ENCODE measurements around the gene KANSL1L. TPM values are rescaled to one million over a fixed set of nuclear protein-coding genes. Genes with fewer than 3 reads are reported as not detected.

KANSL1L gene
- total and polyA plus RNA-seq, 9 of the 15 experiments (the other 6 are each of a cell fraction or from before 2014, with no cell fraction given): 1.3 to 6.7 (median 2.4) TPM

DNA sequence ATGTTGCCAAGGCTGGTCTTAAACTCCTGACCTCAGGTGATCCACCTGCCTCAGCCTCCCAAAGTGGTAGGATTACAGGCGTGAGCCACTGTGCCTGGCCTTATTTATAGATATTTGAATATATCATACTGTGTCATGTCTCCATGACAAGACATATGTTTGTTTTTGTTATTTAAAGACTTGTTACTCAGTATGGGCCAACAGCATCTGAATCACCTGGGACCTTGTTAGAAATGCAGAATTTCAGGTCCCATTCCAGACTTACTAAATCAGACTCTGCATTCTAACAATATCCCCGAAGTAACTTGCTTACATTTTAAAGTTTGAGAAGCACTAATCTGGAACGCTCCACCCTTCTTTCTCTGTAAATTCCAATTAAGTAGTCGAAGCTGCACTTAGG is 135.5 kb downstream of the KANSL1L start:
- no peak for ATAC-seq
- in situ Hi-C loops (cut with MboI) (no loop called here), intact Hi-C loops (cut with micrococcal nuclease) (no loop called here)
- H3K4me3 ChIP-seq: no peak overlapping the region
- no peak for FAIRE-seq
- POLR2A ChIA-PET: no interaction called here
- no peak overlapping the region for H3K27ac ChIP-seq (ENCODE audit: extremely low read depth, low read depth, low read length)
- H2AFZ ChIP-seq (ENCODE audit: low read depth, low read length): no peak overlapping the region
- CTCF ChIA-PET (ENCODE audit: low intra/inter-chr PET ratio): no interaction called here
- H3K79me2 ChIP-seq (ENCODE audit: control insufficient read depth, insufficient read depth, low read length): no peaks in the 10 kb centered on the region
- H4K20me1 ChIP-seq (replicated peaks; ENCODE audit: control insufficient read depth, insufficient read depth, low read length): no peaks in the 10 kb centered on the region
- no peak overlapping the region for H3K4me2 ChIP-seq (ENCODE audit: insufficient read depth, low read length)
- no peaks in the 10 kb centered on the region for H3K4me1 ChIP-seq (replicated peaks in 1 of 2; ENCODE audit: control insufficient read depth in 2 of 2, insufficient read depth in 2 of 2, low read length in 2 of 2)
- no peaks in the 10 kb centered on the region for H3K9me3 ChIP-seq (replicated peaks; ENCODE audit: control insufficient read depth, insufficient read depth, low read depth, low read length)
- TF ChIP-seq ZNF589 (CRISPR knock-in tag; IDR thresholded peaks at IDR 0.05; ENCODE audit: low read depth) (no peak), ZNF766 (CRISPR knock-in tag; conservative IDR thresholded peaks at IDR 0.05) (no peak), ETV5 (CRISPR knock-in tag; IDR thresholded peaks at IDR 0.05; ENCODE audit: low read depth) (no peak), RBFOX2 (IDR thresholded peaks at IDR 0.05; ENCODE audit: low read depth, low read length) (no peak), MEF2A (IDR thresholded peaks at IDR 0.05; ENCODE audit: control insufficient read depth, low read depth, low read length) (no peak), KLF16 (IDR thresholded peaks at IDR 0.05) (no peak), CTBP1 (IDR thresholded peaks at IDR 0.05; ENCODE audit: borderline replicate concordance) (no peak), SMARCB1 (IDR thresholded peaks at IDR 0.05; ENCODE audit: insufficient read length, low read depth) (no peak), ZNF217 (CRISPR knock-in tag; IDR thresholded peaks at IDR 0.05) (no peak), ZNF175 (CRISPR knock-in tag; IDR thresholded peaks at IDR 0.05; ENCODE audit: low read depth) (no peak)
- TF ChIP-seq, protein P1, sequence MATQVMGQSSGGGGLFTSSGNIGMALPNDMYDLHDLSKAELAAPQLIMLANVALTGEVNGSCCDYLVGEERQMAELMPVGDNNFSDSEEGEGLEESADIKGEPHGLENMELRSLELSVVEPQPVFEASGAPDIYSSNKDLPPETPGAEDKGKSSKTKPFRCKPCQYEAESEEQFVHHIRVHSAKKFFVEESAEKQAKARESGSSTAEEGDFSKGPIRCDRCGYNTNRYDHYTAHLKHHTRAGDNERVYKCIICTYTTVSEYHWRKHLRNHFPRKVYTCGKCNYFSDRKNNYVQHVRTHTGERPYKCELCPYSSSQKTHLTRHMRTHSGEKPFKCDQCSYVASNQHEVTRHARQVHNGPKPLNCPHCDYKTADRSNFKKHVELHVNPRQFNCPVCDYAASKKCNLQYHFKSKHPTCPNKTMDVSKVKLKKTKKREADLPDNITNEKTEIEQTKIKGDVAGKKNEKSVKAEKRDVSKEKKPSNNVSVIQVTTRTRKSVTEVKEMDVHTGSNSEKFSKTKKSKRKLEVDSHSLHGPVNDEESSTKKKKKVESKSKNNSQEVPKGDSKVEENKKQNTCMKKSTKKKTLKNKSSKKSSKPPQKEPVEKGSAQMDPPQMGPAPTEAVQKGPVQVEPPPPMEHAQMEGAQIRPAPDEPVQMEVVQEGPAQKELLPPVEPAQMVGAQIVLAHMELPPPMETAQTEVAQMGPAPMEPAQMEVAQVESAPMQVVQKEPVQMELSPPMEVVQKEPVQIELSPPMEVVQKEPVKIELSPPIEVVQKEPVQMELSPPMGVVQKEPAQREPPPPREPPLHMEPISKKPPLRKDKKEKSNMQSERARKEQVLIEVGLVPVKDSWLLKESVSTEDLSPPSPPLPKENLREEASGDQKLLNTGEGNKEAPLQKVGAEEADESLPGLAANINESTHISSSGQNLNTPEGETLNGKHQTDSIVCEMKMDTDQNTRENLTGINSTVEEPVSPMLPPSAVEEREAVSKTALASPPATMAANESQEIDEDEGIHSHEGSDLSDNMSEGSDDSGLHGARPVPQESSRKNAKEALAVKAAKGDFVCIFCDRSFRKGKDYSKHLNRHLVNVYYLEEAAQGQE (IDR thresholded peaks at IDR 0.05; ENCODE audit: borderline replicate concordance): no peak
- TF ChIP-seq, protein P1 (CRISPR knock-in tag; IDR thresholded peaks at IDR 0.05; ENCODE audit: low read depth): no peak
- TF ChIP-seq, protein P2, sequence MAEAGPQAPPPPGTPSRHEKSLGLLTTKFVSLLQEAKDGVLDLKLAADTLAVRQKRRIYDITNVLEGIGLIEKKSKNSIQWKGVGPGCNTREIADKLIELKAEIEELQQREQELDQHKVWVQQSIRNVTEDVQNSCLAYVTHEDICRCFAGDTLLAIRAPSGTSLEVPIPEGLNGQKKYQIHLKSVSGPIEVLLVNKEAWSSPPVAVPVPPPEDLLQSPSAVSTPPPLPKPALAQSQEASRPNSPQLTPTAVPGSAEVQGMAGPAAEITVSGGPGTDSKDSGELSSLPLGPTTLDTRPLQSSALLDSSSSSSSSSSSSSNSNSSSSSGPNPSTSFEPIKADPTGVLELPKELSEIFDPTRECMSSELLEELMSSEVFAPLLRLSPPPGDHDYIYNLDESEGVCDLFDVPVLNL (CRISPR knock-in tag; IDR thresholded peaks at IDR 0.05; ENCODE audit: low read depth): no peak
- no TSS peak for BruUV-seq (replicated peaks)
- no peak for DNase-seq (ENCODE audit: extremely low read depth in 1 of 4, low spot score in 3 of 4)
- H3K9me1 ChIP-seq (ENCODE audit: control insufficient read depth, insufficient read depth, low read length): no peaks in the 10 kb centered on the region
- WGBS (ENCODE audit: insufficient coverage, low coverage, missing lambda C conversion rate): 71% methylated on average over 4 of the region's 4 CpGs
- no peaks in the 10 kb centered on the region for H3K27me3 ChIP-seq (ENCODE audit: control insufficient read depth in 2 of 2, insufficient read depth in 2 of 2, low read length in 2 of 2)
- no peak overlapping the region for H3K9ac ChIP-seq (ENCODE audit: insufficient read depth in 1 of 2, low read depth in 2 of 2, low read length in 2 of 2)
- no peaks in the 10 kb centered on the region for H3K36me3 ChIP-seq (ENCODE audit: control insufficient read depth, insufficient read depth, low read length)

Measured in K562 (cell line).